Esophagus squamous epithelium (tissue), 5 donors: ENCODE results near the gene OR10X1. TPM values are rescaled to one million over a fixed set of nuclear protein-coding genes. Genes with fewer than 3 reads are reported as not detected.

Experiments
- DNase-seq: peaks from one replicate; lab custom pipeline; 2025; lab: John Stamatoyannopoulos, UW
- H3K27ac ChIP-seq, 4 donors: fragments of 200-600 bp; sonication (generic); one replicate each; pipeline ENCODE4 v1.5.1; 2016 to 2019; ENCODE audit warnings: mild to moderate bottlenecking in 1 of 4
- H3K27me3 ChIP-seq, 4 donors: fragments of 200-600 bp; sonication (generic); 1 replicate in 3 of 4; 2 replicates in 1 of 4; pipeline versions ENCODE4 v1.5.1 to v1.6.0; 2017 to 2021; ENCODE audit warnings: antibody characterized with exemption in 1 of 4
- H3K36me3 ChIP-seq, 3 donors: fragments of 200-600 bp; sonication (generic); one replicate each; pipeline ENCODE4 v1.5.1; 2016 to 2019
- H3K4me1 ChIP-seq, 3 donors: fragments of 200-600 bp; sonication (generic); one replicate each; pipeline ENCODE4 v1.5.1; 2017 to 2019
- H3K4me3 ChIP-seq, 4 donors: fragments of 200-600 bp; sonication (generic); 1 replicate in 3 of 4; 2 replicates in 1 of 4; pipeline ENCODE4 v1.5.1; 2016 to 2019; ENCODE audit warnings: mild to moderate bottlenecking in 2 of 4, moderate library complexity in 1 of 4
- H3K9me3 ChIP-seq, 3 donors: fragments of 200-600 bp; sonication (generic); one replicate each; pipeline ENCODE4 v1.5.1; 2016 to 2019
- POLR2A ChIP-seq, 4 donors: fragments of 450-650 bp; IDR thresholded peaks; one replicate each; pipeline ENCODE4 v1.6.1; 2017; ENCODE audit warnings: antibody characterized with exemption in 4 of 4, mild to moderate bottlenecking in 4 of 4, moderate library complexity in 3 of 4
- WGBS, 2 donors: methylation state at CpG; one replicate each; pipeline ENCODE4 v1.1.5; 2018; 5-methylcytosine and 5-hydroxymethylcytosine counted together
- intact Hi-C: fragments of 100-400 bp; cut with DNase I; formaldehyde crosslinking; loops from one replicate; pipeline ENCODE4 v1.15.0; 2022
- total RNA-seq, 4 donors: library from RNA; depleted of rRNA; stranded (reverse); fragments of >200 nt; gene quantifications; one replicate each; pipeline ENCODE4 v1.1.0, GENCODE V29; 2016
- TF ChIP-seq, protein P1 (sequence below), 6 experiments: fragments of 450-650 bp in 4 of 6; fragments of 200-600 bp in 2 of 6; sonication (generic) in 2 of 6; IDR thresholded peaks; one replicate each; pipeline ENCODE4 v1.5.1; 2016 to 2019; ENCODE audit warnings: antibody characterized with exemption in 6 of 6, mild to moderate bottlenecking in 4 of 6, moderate library complexity in 4 of 6
- donor health status: DM: yes; HTN: yes; CAD: no.

OR10X1 gene, protein sequence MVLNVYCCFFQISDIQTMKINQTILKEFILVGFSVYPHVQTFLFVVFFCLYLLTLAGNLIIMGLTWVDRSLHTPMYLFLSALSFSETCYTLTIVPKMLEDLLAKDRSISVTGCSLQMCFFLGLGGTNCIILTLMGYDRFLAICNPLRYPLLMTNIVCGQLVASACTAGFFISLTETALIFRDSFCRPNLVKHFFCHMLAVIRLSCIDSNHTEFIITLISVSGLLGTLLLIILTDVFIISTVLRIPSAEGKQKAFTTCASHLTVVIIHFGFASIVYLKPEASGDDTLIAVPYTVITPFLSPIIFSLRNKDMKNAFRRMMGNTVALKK
- total RNA-seq, result not detected

GRCh38 chr1:158579733-158580132 lies at the start of gene OR10X1:
Gene OR10X1 (minus strand): TSS chr1:158579899. CDS start chr1:158579899, 0 bp downstream.
- H3K4me3 ChIP-seq, result no peak within 1 kb of the TSS
- no peaks in the 10 kb centered on the region for H3K4me1 ChIP-seq
- no peaks in the 10 kb centered on the region for H3K36me3 ChIP-seq
- no peaks in the 10 kb centered on the region for H3K9me3 ChIP-seq
- no peak for DNase-seq
- H3K27ac ChIP-seq, result no peak within 1 kb of the TSS
- no peaks in the 10 kb centered on the region for H3K27me3 ChIP-seq
- WGBS, 2 donors, result 42 to 63% methylated on average over 1 of the region's 1 CpG
- intact Hi-C loops, result no loop called here
- TF ChIP-seq, protein P1, sequence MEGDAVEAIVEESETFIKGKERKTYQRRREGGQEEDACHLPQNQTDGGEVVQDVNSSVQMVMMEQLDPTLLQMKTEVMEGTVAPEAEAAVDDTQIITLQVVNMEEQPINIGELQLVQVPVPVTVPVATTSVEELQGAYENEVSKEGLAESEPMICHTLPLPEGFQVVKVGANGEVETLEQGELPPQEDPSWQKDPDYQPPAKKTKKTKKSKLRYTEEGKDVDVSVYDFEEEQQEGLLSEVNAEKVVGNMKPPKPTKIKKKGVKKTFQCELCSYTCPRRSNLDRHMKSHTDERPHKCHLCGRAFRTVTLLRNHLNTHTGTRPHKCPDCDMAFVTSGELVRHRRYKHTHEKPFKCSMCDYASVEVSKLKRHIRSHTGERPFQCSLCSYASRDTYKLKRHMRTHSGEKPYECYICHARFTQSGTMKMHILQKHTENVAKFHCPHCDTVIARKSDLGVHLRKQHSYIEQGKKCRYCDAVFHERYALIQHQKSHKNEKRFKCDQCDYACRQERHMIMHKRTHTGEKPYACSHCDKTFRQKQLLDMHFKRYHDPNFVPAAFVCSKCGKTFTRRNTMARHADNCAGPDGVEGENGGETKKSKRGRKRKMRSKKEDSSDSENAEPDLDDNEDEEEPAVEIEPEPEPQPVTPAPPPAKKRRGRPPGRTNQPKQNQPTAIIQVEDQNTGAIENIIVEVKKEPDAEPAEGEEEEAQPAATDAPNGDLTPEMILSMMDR (IDR thresholded peaks at IDR 0.05), result no peak
- TF ChIP-seq POLR2A (IDR thresholded peaks at IDR 0.05), result no peak

DNA sequence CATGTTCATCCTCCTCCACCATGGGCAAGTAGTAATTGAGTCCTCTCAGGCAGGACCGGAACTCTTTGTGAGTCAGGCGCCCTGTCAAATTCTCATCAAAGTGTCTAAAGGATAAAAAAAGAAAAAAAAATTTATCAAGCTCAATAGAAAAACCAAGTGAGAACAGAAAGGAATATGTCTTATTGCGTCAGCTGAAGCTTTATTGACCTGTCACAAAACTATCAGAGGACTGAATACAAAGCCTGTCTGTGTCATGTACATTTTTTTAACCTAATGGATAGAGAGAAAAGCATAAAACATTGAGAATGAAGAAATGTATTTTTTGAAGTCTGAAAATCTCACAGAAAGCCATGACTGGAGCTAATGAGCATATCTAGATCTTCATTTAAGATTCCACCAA lies 34.1 kb upstream of the OR10X1 start:
- 88 to 94% methylated on average over 2 of the region's 3 CpGs for WGBS, 2 donors
- H3K36me3 ChIP-seq, result no peaks in the 10 kb centered on the region
- DNase-seq, result no peak

GRCh38 chr1:158611916-158612315 lies 32.2 kb upstream of the OR10X1 start:
- Histone ChIP-seq H3K27ac (no peak overlapping the region), H3K9me3 (no peaks in the 10 kb centered on the region), H3K4me3 (no peak overlapping the region), H3K36me3 (no peaks in the 10 kb centered on the region), H3K4me1 (no peaks in the 10 kb centered on the region), H3K27me3 (no peaks in the 10 kb centered on the region)
- DNase-seq, result no peak
- TF ChIP-seq POLR2A (IDR thresholded peaks at IDR 0.05), result no peak
- TF ChIP-seq, protein P1 (IDR thresholded peaks at IDR 0.05), result no peak
- intact Hi-C loops, result no loop called here
- 48 to 61% methylated on average over 3 of the region's 3 CpGs for WGBS, 2 donors

More for the DNA sequence above, 34.1 kb upstream of the OR10X1 start:
- intact Hi-C loops, result no loop called here
- Histone ChIP-seq H3K9me3 (no peaks in the 10 kb centered on the region), H3K27me3 (no peaks in the 10 kb centered on the region), H3K27ac (no peak overlapping the region), H3K4me3 (no peak overlapping the region), H3K4me1 (no peaks in the 10 kb centered on the region)
- TF ChIP-seq, protein P1 (IDR thresholded peaks at IDR 0.05), result no peak
- TF ChIP-seq POLR2A (IDR thresholded peaks at IDR 0.05), result no peak

GRCh38 chr1:158607296-158607695 lies 27.6 kb upstream of the OR10X1 start:
- Histone ChIP-seq H3K36me3 (no peaks in the 10 kb centered on the region), H3K9me3 (no peaks in the 10 kb centered on the region), H3K27me3 (no peaks in the 10 kb centered on the region), H3K4me1 (no peaks in the 10 kb centered on the region), H3K4me3 (no peak overlapping the region), H3K27ac (no peak overlapping the region)
- intact Hi-C loops, result no loop called here
- 50 to 70% methylated on average over 1 of the region's 1 CpG for WGBS, 2 donors
- TF ChIP-seq, protein P1 (IDR thresholded peaks at IDR 0.05), result no peak
- TF ChIP-seq POLR2A (IDR thresholded peaks at IDR 0.05), result no peak
- DNase-seq, result no peak

GRCh38 chr1:158604968-158605367 lies 25.3 kb upstream of the OR10X1 start, which contains the start of gene OR10Z1:
Gene OR10Z1 (plus strand): TSS chr1:158605268. CDS start chr1:158606439, 1,171 bp downstream.
- no peak for DNase-seq
- no peaks in the 10 kb centered on the region for H3K9me3 ChIP-seq
- 59 to 74% methylated on average over 1 of the region's 1 CpG for WGBS, 2 donors
- TF ChIP-seq, protein P1 (IDR thresholded peaks at IDR 0.05), result no peak
- no peak for TF ChIP-seq POLR2A (IDR thresholded peaks at IDR 0.05)
- no peak within 1 kb of the TSS for H3K27ac ChIP-seq
- no peaks in the 10 kb centered on the region for H3K36me3 ChIP-seq
- no peak within 1 kb of the TSS for H3K4me3 ChIP-seq
- intact Hi-C loops, result no loop called here
- no peaks in the 10 kb centered on the region for H3K4me1 ChIP-seq
- no peaks in the 10 kb centered on the region for H3K27me3 ChIP-seq
